HL-60 (cell line): ENCODE measurements around the gene ARF3.

Experiments used
- DNase-seq, 2 experiments: peaks; one replicate each; pipeline ENCODE4 v3.0.0-alpha.2; 2010 to 2020; ENCODE audit warnings: low read depth in 1 of 2, low spot score in 1 of 2
- H3K27ac ChIP-seq: fragments of 250-450 bp; sonication (Bioruptor Pico); replicated peaks from 2 replicates; pipeline ENCODE4 v1.5.1; 2020; ENCODE audit warnings: mild to moderate bottlenecking, moderate library complexity
- H3K27me3 ChIP-seq: fragments of 250-450 bp; sonication (Bioruptor Pico); 2 replicates; pipeline ENCODE4 v1.5.1; 2021; ENCODE audit warnings: mild to moderate bottlenecking, moderate library complexity; ENCODE audit not compliant: insufficient read depth, poor library complexity, severe bottlenecking
- H3K4me3 ChIP-seq: replicated peaks from 2 replicates; pipeline ENCODE4 v1.5.1; 2011; ENCODE audit warnings: mild to moderate bottlenecking, control low read depth, low read length; ENCODE audit not compliant: insufficient read depth
- GABPA ChIP-seq: IDR thresholded peaks from 2 replicates; pipeline ENCODE4 v1.6.1; 2012; ENCODE audit warnings: low read depth
- POLR2AphosphoS5 ChIP-seq: IDR thresholded peaks from 2 replicates; pipeline ENCODE4 v1.6.1; 2012; ENCODE audit warnings: low read depth
- SPI1 ChIP-seq: IDR thresholded peaks from 2 replicates; pipeline ENCODE4 v1.6.1; 2012; ENCODE audit warnings: low read depth, mild to moderate bottlenecking, borderline replicate concordance
- TF ChIP-seq, protein P1 (sequence below): IDR thresholded peaks from 2 replicates; pipeline ENCODE4 v1.6.1; 2012; ENCODE audit warnings: low read depth; ENCODE audit not compliant: insufficient replicate concordance
- TF ChIP-seq, protein P2 (sequence below): IDR thresholded peaks from one replicate; pipeline ENCODE4 v1.5.1; 2011; ENCODE audit warnings: low read length, control low read depth, inconsistent platforms; ENCODE audit not compliant: insufficient read depth

ARF3 gene

DNA sequence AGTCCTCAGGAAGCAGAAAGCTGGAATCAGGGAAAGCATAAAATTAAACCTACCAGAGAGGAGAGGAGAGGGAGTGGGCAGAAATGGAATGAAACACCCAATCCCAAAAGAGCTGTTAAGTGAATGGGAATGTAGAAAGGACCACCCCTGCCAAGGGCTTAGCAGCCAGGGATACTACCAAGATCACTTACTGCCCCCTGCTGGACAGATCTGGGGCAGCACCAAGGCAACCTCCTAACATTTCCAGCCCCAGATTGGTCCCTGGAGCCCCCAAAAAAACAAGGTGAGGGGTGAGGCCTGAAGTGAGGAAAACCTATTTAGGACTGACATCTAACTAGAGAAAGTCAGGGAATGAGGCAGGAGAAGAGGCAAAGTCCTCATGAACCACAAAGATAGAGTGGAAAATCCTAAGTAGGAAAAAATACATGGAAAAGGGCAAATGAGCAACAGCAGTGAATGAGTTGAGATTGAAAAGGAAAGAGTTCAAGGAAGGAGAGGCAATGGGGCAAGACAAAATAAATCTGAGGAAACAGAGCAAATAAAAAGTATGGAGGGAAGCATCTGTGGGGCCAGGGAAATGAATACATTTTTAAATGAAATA, 20.8 kb downstream of the ARF3 start:
- no peaks in the 10 kb centered on the region for H3K27me3 ChIP-seq
- peak in 1 of 2 experiments; percentile 61 for DNase-seq
- TF ChIP-seq, protein P1, sequence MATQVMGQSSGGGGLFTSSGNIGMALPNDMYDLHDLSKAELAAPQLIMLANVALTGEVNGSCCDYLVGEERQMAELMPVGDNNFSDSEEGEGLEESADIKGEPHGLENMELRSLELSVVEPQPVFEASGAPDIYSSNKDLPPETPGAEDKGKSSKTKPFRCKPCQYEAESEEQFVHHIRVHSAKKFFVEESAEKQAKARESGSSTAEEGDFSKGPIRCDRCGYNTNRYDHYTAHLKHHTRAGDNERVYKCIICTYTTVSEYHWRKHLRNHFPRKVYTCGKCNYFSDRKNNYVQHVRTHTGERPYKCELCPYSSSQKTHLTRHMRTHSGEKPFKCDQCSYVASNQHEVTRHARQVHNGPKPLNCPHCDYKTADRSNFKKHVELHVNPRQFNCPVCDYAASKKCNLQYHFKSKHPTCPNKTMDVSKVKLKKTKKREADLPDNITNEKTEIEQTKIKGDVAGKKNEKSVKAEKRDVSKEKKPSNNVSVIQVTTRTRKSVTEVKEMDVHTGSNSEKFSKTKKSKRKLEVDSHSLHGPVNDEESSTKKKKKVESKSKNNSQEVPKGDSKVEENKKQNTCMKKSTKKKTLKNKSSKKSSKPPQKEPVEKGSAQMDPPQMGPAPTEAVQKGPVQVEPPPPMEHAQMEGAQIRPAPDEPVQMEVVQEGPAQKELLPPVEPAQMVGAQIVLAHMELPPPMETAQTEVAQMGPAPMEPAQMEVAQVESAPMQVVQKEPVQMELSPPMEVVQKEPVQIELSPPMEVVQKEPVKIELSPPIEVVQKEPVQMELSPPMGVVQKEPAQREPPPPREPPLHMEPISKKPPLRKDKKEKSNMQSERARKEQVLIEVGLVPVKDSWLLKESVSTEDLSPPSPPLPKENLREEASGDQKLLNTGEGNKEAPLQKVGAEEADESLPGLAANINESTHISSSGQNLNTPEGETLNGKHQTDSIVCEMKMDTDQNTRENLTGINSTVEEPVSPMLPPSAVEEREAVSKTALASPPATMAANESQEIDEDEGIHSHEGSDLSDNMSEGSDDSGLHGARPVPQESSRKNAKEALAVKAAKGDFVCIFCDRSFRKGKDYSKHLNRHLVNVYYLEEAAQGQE, result no peak
- TF ChIP-seq, protein P2, sequence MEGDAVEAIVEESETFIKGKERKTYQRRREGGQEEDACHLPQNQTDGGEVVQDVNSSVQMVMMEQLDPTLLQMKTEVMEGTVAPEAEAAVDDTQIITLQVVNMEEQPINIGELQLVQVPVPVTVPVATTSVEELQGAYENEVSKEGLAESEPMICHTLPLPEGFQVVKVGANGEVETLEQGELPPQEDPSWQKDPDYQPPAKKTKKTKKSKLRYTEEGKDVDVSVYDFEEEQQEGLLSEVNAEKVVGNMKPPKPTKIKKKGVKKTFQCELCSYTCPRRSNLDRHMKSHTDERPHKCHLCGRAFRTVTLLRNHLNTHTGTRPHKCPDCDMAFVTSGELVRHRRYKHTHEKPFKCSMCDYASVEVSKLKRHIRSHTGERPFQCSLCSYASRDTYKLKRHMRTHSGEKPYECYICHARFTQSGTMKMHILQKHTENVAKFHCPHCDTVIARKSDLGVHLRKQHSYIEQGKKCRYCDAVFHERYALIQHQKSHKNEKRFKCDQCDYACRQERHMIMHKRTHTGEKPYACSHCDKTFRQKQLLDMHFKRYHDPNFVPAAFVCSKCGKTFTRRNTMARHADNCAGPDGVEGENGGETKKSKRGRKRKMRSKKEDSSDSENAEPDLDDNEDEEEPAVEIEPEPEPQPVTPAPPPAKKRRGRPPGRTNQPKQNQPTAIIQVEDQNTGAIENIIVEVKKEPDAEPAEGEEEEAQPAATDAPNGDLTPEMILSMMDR, result peak; percentile 93
- no peak overlapping the region for H3K27ac ChIP-seq
- H3K4me3 ChIP-seq, result no peak overlapping the region

DNA sequence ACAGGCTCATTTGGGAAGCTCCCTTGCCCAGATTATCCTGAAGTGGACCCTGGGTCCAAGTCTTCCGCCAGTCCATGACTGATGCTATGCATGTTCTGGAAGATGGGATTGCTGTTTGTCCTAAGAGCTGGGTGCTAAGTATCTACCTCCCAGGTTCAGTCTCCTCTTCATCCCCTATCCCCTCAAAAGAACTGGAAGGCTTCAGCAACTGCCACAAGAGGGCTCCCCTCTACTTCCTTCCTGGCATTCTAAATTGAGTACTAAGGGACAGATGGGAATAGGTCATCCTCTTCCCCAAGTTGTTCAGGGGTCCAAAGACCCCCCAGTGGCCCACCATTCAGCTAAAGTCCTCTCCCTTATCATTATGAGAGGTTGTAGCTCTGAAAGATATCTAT, 23.0 kb downstream of the ARF3 start:
- Histone ChIP-seq H3K4me3 (no peak overlapping the region), H3K27me3 (no peaks in the 10 kb centered on the region), H3K27ac (no peak overlapping the region)
- TF ChIP-seq, protein P1, result no peak
- TF ChIP-seq, protein P2, result no peak
- TF ChIP-seq SPI1 (peak; percentile 12; the same call in 1 of the 2 replicates), POLR2AphosphoS5 (no peak), GABPA (no peak)
- peak in 1 of 2 experiments; percentile 18 for DNase-seq

DNA sequence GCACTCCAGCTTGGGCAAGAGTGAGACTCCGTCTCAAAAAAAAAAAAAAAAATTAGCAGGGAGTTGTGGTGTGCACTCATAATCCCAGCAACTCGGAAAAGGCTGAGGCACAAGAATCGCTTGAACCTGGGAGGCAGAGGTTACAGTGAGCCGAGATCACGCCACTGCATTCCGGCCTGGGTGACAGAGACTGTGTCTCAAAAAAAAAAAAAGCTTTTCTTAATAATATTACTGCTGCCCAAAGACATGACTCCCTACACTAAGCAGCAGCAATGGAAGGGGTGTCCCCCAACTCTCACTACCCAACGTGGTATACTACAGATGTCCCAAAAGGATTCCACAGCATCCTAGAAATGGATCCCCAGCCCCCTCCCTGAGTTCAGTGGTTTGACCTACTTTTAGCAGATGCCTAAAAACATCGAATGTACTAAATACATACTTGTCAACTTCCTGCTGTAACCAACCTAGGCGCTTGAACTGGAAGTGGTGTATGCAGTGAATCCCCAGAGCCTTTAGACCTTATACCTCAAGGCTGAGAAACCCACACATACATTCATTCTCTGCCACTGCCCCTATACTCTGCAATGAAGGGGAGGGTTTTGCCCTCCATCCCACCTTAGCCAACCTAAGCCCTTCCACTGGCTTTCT, 23.5 kb downstream of the ARF3 start:
- H3K4me3 ChIP-seq, result no peak overlapping the region
- DNase-seq, result no peak
- H3K27me3 ChIP-seq, result no peaks in the 10 kb centered on the region
- no peak overlapping the region for H3K27ac ChIP-seq
- TF ChIP-seq, protein P1, result no peak
- TF ChIP-seq POLR2AphosphoS5 (no peak), GABPA (no peak), SPI1 (no peak)
- TF ChIP-seq, protein P2, result no peak
